Ectodermal cell (in vitro differentiated cells): ENCODE results near the gene SLC25A21.

Experiments used
- H3K27ac ChIP-seq: 2 replicates; pipeline ENCODE4 v1.7.0; 2013; ENCODE audit warnings: mild to moderate bottlenecking, low read depth, low read length; ENCODE audit not compliant: insufficient read depth, poor library complexity, severe bottlenecking
- H3K27me3 ChIP-seq: 2 replicates; pipeline ENCODE4 v1.7.0; 2013; ENCODE audit warnings: mild to moderate bottlenecking, low read length; ENCODE audit not compliant: insufficient read depth, control insufficient read depth, poor library complexity, severe bottlenecking
- H3K36me3 ChIP-seq: one replicate; pipeline ENCODE4 v1.7.0; 2013; ENCODE audit warnings: low read length; ENCODE audit not compliant: control insufficient read depth, insufficient read depth
- H3K4me1 ChIP-seq: one replicate; pipeline ENCODE4 v1.7.0; 2013; ENCODE audit warnings: low read length; ENCODE audit not compliant: control insufficient read depth, insufficient read depth
- H3K4me3 ChIP-seq: 2 replicates; pipeline ENCODE4 v1.7.0; 2013; ENCODE audit warnings: low read depth, low read length, control low read depth; ENCODE audit not compliant: insufficient read depth
- H3K9me3 ChIP-seq: 2 replicates; pipeline ENCODE4 v1.7.0; 2013; ENCODE audit warnings: mild to moderate bottlenecking, low read length, moderate library complexity; ENCODE audit not compliant: control insufficient read depth
- WGBS, 2 experiments: methylation state at CpG; one replicate each; pipeline ENCODE4 v1.1.7; 2013; ENCODE audit warnings: missing lambda C conversion rate in 2 of 2; 5-methylcytosine and 5-hydroxymethylcytosine counted together

SLC25A21 gene

GRCh38 chr14:36766974-36767373 is 405.4 kb downstream of the SLC25A21 start:
- Histone ChIP-seq H3K36me3 (no peaks in the 10 kb centered on the region), H3K9me3 (no peaks in the 10 kb centered on the region), H3K4me3 (no peak overlapping the region), H3K4me1 (no peaks in the 10 kb centered on the region), H3K27me3 (no peaks in the 10 kb centered on the region), H3K27ac (no peak overlapping the region)
- 95 to 100% methylated on average over 2 of the region's 2 CpGs for WGBS, 2 experiments

DNA sequence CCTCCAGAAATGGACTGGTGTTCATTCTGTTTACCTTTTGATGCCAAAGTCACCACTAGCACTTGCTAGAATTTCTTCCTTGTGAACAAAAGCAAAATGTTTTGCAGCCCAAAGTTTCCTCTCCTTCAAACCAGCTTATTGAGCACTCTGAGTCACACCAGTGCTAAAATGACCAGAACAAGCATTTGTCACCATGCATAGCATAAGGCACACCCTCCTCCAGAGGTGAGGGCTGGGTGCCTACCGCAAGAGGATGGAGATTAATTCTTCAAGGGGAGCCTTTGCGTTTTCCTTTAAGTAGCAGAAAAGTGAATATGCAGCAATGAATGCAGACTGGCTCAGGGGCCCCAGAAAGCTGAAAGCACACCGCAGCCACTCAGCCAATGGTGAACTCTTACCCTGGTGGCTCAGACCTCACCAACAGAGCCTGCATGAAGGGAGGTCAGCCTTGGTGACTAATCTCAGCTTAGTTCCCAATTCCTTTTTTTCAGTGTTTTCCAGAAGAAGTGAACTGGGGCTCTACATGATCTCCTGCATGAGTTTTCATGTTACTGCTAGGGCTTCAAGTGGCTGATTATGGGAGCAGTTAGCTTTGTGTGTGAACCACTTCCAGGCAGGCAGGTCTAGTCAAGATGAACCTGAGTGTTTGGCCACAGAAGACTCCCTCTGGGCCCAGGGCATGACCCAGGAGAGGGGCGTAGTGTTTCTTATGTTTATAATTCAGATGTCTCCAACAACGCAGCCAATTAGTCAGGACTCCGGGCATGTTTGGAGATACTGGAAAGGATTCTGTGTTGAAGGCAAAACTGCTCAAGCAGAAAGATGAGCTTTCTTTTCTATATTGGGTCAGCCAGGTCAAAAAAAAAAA is 414.4 kb downstream of the SLC25A21 start:
- Histone ChIP-seq H3K27ac (no peak overlapping the region), H3K4me3 (no peak overlapping the region), H3K27me3 (no peaks in the 10 kb centered on the region), H3K36me3 (no peaks in the 10 kb centered on the region), H3K4me1 (no peaks in the 10 kb centered on the region), H3K9me3 (no peaks in the 10 kb centered on the region)
- 75 to 76% methylated on average over 6 of the region's 6 CpGs for WGBS, 2 experiments

- Histone ChIP-seq H3K27ac (no peak overlapping the region), H3K36me3 (no peaks in the 10 kb centered on the region), H3K4me3 (no peak overlapping the region), H3K4me1 (no peaks in the 10 kb centered on the region), H3K9me3 (no peaks in the 10 kb centered on the region), H3K27me3 (no peaks in the 10 kb centered on the region)
- 95% methylated on average over 12 of the region's 12 CpGs for WGBS, 2 experiments
Observed at GRCh38 chr14:36756226-36756625, 416.2 kb downstream of the SLC25A21 start.

DNA sequence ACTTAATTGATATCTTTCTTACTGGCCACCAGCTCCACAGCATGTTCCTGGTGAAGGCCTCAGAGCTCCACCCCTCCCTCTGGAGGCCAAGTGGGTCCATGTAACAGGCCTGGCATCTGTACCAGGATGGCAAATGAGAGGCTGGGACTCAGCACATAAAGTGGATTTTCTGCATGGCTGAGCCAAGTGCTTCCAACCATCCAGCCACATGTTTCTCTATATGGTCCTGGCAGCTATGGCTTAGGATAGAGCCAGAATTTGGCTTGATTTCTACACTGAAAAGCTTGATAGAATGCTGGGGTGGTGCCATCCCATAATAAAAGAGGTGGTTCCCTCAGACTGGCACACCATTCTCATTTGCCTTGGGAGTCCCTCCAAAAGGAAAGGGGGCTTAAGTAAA is 416.6 kb downstream of the SLC25A21 start:
- H3K27ac ChIP-seq, result no peak overlapping the region
- no peaks in the 10 kb centered on the region for H3K36me3 ChIP-seq
- no peak overlapping the region for H3K4me3 ChIP-seq
- H3K4me1 ChIP-seq, result no peaks in the 10 kb centered on the region
- no peaks in the 10 kb centered on the region for H3K9me3 ChIP-seq
- no peaks in the 10 kb centered on the region for H3K27me3 ChIP-seq

DNA sequence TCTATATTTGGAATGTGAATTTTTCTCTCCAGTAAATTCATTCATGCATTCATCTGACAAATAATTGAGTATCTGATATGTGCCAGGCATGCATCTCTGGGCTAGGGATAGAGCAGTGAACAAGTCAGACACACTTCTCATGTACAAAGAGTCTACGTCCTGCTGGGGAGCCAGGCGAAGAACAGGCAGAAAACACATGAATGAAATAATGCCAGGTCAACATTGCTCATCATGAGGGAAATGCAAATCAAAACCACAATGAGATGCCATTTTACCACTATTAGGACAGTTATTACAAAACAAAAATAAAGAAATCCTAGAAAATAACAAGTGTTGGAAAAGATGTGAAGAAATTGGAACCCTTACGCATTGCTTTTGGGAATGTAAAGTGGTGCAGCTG is 420.5 kb downstream of the SLC25A21 start:
- WGBS, 2 experiments, result 81 to 84% methylated on average over 3 of the region's 3 CpGs
- Histone ChIP-seq H3K4me3 (no peak overlapping the region), H3K27ac (no peak overlapping the region), H3K4me1 (no peaks in the 10 kb centered on the region), H3K9me3 (no peaks in the 10 kb centered on the region), H3K36me3 (no peaks in the 10 kb centered on the region), H3K27me3 (no peaks in the 10 kb centered on the region)

- Histone ChIP-seq H3K27me3 (no peaks in the 10 kb centered on the region), H3K4me1 (no peaks in the 10 kb centered on the region), H3K36me3 (no peaks in the 10 kb centered on the region), H3K4me3 (no peak overlapping the region), H3K9me3 (no peaks in the 10 kb centered on the region), H3K27ac (no peak overlapping the region)
Observed at GRCh38 chr14:36751106-36751505, 421.3 kb downstream of the SLC25A21 start.

DNA sequence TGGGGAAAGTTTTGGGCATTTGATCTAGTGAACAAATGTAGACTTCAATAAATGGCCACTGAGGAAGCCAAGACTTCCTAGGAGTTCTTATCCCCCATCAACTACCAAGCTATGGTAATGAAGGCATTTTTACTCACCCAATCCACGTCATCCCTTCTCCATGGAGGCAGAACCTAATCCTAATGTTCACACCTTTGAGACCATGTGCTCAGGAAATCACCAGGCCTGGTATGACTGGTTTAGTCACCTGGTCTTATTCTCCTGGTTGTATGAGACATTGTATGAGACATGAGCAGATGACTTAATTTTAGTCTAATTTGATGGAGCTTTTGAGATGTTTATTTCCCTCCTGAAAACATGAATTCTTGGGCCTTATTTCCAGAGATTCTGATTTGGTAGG is 422.2 kb downstream of the SLC25A21 start:
- Histone ChIP-seq H3K9me3 (no peaks in the 10 kb centered on the region), H3K36me3 (no peaks in the 10 kb centered on the region), H3K27me3 (no peaks in the 10 kb centered on the region), H3K4me3 (no peak overlapping the region), H3K27ac (no peak overlapping the region), H3K4me1 (no peaks in the 10 kb centered on the region)
- WGBS, 2 experiments, result 94 to 95% methylated on average over 1 of the region's 1 CpG

DNA sequence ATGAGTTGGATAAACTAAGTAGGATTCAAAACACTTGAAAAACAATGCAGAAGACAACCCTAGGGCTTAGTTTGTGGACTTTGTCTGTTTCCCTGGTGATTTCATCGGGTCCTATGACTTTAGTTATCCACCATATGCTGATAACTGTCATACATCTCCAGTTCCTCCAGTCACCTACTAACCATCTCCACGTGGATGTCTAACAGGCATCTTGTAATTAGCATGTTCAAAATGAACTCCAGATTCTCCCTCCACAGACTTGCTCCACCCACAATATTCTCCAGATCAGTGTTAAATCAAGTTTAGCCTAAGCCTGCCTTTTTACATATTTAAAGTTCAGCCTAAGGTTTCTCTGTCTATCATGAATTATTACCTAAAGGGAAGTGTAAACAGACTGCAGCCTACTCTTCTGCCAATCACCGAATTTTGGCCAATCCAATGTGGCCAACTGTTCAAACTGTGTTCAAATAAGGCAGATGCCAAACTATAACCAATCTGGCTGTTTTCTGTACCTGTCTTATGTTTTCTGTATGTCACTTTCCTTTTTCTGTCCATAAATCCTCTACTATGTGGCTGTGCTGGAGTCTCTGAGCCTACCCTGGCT is 423.7 kb downstream of the SLC25A21 start:
- Histone ChIP-seq H3K9me3 (no peaks in the 10 kb centered on the region), H3K27ac (no peak overlapping the region), H3K4me3 (no peak overlapping the region), H3K36me3 (no peaks in the 10 kb centered on the region), H3K4me1 (no peaks in the 10 kb centered on the region), H3K27me3 (no peaks in the 10 kb centered on the region)
- WGBS, 2 experiments, result 88 to 93% methylated on average over 3 of the region's 3 CpGs

GRCh38 chr14:36747411-36748184 is 424.8 kb downstream of the SLC25A21 start:
- H3K36me3 ChIP-seq, result no peaks in the 10 kb centered on the region
- no peak overlapping the region for H3K4me3 ChIP-seq
- H3K9me3 ChIP-seq, result no peaks in the 10 kb centered on the region
- no peaks in the 10 kb centered on the region for H3K27me3 ChIP-seq
- H3K27ac ChIP-seq, result no peak overlapping the region
- no peaks in the 10 kb centered on the region for H3K4me1 ChIP-seq
- 60 to 63% methylated on average over 7 to 8 of the region's 8 CpGs for WGBS, 2 experiments

- Histone ChIP-seq H3K36me3 (no peaks in the 10 kb centered on the region), H3K4me1 (no peaks in the 10 kb centered on the region), H3K27me3 (no peaks in the 10 kb centered on the region), H3K27ac (no peak overlapping the region), H3K9me3 (no peaks in the 10 kb centered on the region), H3K4me3 (no peak overlapping the region)
Observed at GRCh38 chr14:36746872-36747271, 425.5 kb downstream of the SLC25A21 start.
